Astrocyte (in vitro differentiated cells and primary cell): Measurements from ENCODE around the gene NEURL4. TPM values are rescaled to one million over a fixed set of nuclear protein-coding genes. Genes with fewer than 3 reads are reported as not detected.

Experiments
- DNase-seq: peaks from one replicate; pipeline ENCODE4 v3.0.0-alpha.2; 2010; ENCODE audit warnings: low read depth
- FAIRE-seq: peaks from 2 replicates; lab custom pipeline; 2011; peaks lifted over from hg19 to GRCh38; lab: Jason Lieb, UNC
- H2AFZ ChIP-seq: 2 replicates; pipeline ENCODE4 v1.6.0; 2012; ENCODE audit warnings: low read depth, low read length, inconsistent platforms
- H3K27ac ChIP-seq: 2 replicates; pipeline ENCODE4 v1.5.1; 2011; ENCODE audit warnings: low read depth, low read length, inconsistent platforms
- H3K27me3 ChIP-seq: 2 replicates; pipeline ENCODE4 v1.6.0; 2011; ENCODE audit warnings: low read length, inconsistent platforms; ENCODE audit not compliant: insufficient read depth
- H3K36me3 ChIP-seq: 2 replicates; pipeline ENCODE4 v1.5.1; 2011; ENCODE audit warnings: low read length, inconsistent platforms; ENCODE audit not compliant: insufficient read depth
- H3K4me1 ChIP-seq: 2 replicates; pipeline ENCODE4 v1.5.1; 2011; ENCODE audit warnings: low read length, inconsistent platforms; ENCODE audit not compliant: insufficient read depth
- H3K4me2 ChIP-seq: 2 replicates; pipeline ENCODE4 v1.6.0; 2012; ENCODE audit warnings: low read length, inconsistent platforms
- H3K4me3 ChIP-seq: 2 replicates; pipeline ENCODE4 v1.5.1; 2011; ENCODE audit warnings: low read depth, mild to moderate bottlenecking, low read length, inconsistent platforms; ENCODE audit not compliant: insufficient read depth
- H3K79me2 ChIP-seq: 2 replicates; pipeline ENCODE4 v1.6.0; 2012; ENCODE audit warnings: mild to moderate bottlenecking, low read length, inconsistent platforms; ENCODE audit not compliant: insufficient read depth
- H3K9ac ChIP-seq: 2 replicates; pipeline ENCODE4 v1.6.0; 2012; ENCODE audit warnings: mild to moderate bottlenecking, low read length, inconsistent platforms
- H3K9me3 ChIP-seq: 2 replicates; pipeline ENCODE4 v1.5.1; 2012; ENCODE audit warnings: low read depth, mild to moderate bottlenecking, low read length, inconsistent platforms; ENCODE audit not compliant: insufficient read depth
- H4K20me1 ChIP-seq: 2 replicates; pipeline ENCODE4 v1.6.0; 2012; ENCODE audit warnings: low read length, inconsistent platforms; ENCODE audit not compliant: insufficient read depth
- H3K27ac Mint-ChIP-seq: one replicate; pipeline ENCODE4 v1.8.0; 2021; ENCODE audit warnings: mild to moderate bottlenecking, mixed read lengths; ENCODE audit not compliant: unreplicated experiment
- H3K27me3 Mint-ChIP-seq: one replicate; pipeline ENCODE4 v1.8.0; 2021; ENCODE audit warnings: low read depth, mixed read lengths; ENCODE audit not compliant: unreplicated experiment
- H3K36me3 Mint-ChIP-seq: one replicate; pipeline ENCODE4 v1.8.0; 2021; ENCODE audit warnings: low read depth, mixed read lengths; ENCODE audit not compliant: unreplicated experiment
- H3K4me1 Mint-ChIP-seq: one replicate; pipeline ENCODE4 v1.8.0; 2021; ENCODE audit warnings: low read depth, mixed read lengths; ENCODE audit not compliant: unreplicated experiment
- H3K4me3 Mint-ChIP-seq: one replicate; pipeline ENCODE4 v1.8.0; 2021; ENCODE audit warnings: mild to moderate bottlenecking, moderate library complexity, mixed read lengths; ENCODE audit not compliant: unreplicated experiment
- H3K9me3 Mint-ChIP-seq: one replicate; pipeline ENCODE4 v1.8.0; 2021; ENCODE audit warnings: mild to moderate bottlenecking, mixed read lengths; ENCODE audit not compliant: unreplicated experiment
- CTCF ChIP-seq: IDR thresholded peaks from 2 replicates; pipeline ENCODE4 v1.5.1; 2011; ENCODE audit warnings: low read depth, mild to moderate bottlenecking, inconsistent platforms, low read length, moderate library complexity; ENCODE audit not compliant: insufficient read depth
- EZH2 ChIP-seq: IDR thresholded peaks from 2 replicates; pipeline ENCODE4 v1.6.1; 2012; ENCODE audit warnings: mild to moderate bottlenecking, low read length, inconsistent platforms; ENCODE audit not compliant: insufficient read depth
- total RNA-seq: library from RNA; stranded (reverse); gene quantifications from 2 replicates; pipeline ENCODE4 v1.2.1, GENCODE V29; 2021

The NEURL4 gene
- total RNA-seq, 1 donor from 2014 or later = 32.5 TPM

- H3K4me3 Mint-ChIP-seq = peak overlapping the region; percentile 79
- H3K4me1 Mint-ChIP-seq = peaks cover 13% of the 10 kb centered on the region
- no peaks in the 10 kb centered on the region for H3K27me3 Mint-ChIP-seq
- Histone ChIP-seq H3K27ac (no peak overlapping the region), H3K79me2 (peaks cover 23% of the 10 kb centered on the region), H3K9me3 (no peaks in the 10 kb centered on the region), H3K4me1 (peaks cover 20% of the 10 kb centered on the region), H3K4me2 (no peak overlapping the region), H3K4me3 (no peak overlapping the region), H3K36me3 (no peaks in the 10 kb centered on the region), H4K20me1 (peaks cover 8% of the 10 kb centered on the region), H3K9ac (no peak overlapping the region), H3K27me3 (no peaks in the 10 kb centered on the region), H2AFZ (no peak overlapping the region)
- no peaks in the 10 kb centered on the region for H3K9me3 Mint-ChIP-seq
- no peaks in the 10 kb centered on the region for H3K36me3 Mint-ChIP-seq
- TF ChIP-seq EZH2 = no peak
- no peak for TF ChIP-seq CTCF
- DNase-seq = no peak
- FAIRE-seq = no peak
- peak overlapping the region; percentile 96 for H3K27ac Mint-ChIP-seq
These were observed 19.5 kb upstream of the NEURL4 start for GRCh38 chr17:7348478-7349242.

GRCh38 chr17:7347630-7348477 lies 18.7 kb upstream of the NEURL4 start:
- no peak for DNase-seq
- Histone ChIP-seq H3K27me3 (no peaks in the 10 kb centered on the region), H3K27ac (no peak overlapping the region), H3K4me2 (no peak overlapping the region), H3K79me2 (peaks cover 15% of the 10 kb centered on the region), H3K4me1 (peaks cover 13% of the 10 kb centered on the region), H2AFZ (no peak overlapping the region), H3K36me3 (no peaks in the 10 kb centered on the region), H3K9ac (no peak overlapping the region), H3K9me3 (no peaks in the 10 kb centered on the region), H4K20me1 (peaks cover 4% of the 10 kb centered on the region), H3K4me3 (no peak overlapping the region)
- TF ChIP-seq CTCF = no peak
- no peak for TF ChIP-seq EZH2
- no peak for FAIRE-seq
- H3K36me3 Mint-ChIP-seq = no peaks in the 10 kb centered on the region
- peak overlapping the region; percentile 29 for H3K4me3 Mint-ChIP-seq
- H3K27me3 Mint-ChIP-seq = no peaks in the 10 kb centered on the region
- H3K9me3 Mint-ChIP-seq = no peaks in the 10 kb centered on the region
- peak overlapping the region; percentile 12 for H3K27ac Mint-ChIP-seq
- H3K4me1 Mint-ChIP-seq = peaks cover 7% of the 10 kb centered on the region
